HG02798 (cell line): ENCODE measurements around the gene DPT.

Experiments
- ATAC-seq: cut with Tn5 transposase; IDR thresholded peaks from one replicate; pipeline ENCODE4 v1.9.1; 2021; ENCODE audit warnings: mild to moderate bottlenecking; ENCODE audit not compliant: unreplicated experiment, poor library complexity

DPT gene

DNA sequence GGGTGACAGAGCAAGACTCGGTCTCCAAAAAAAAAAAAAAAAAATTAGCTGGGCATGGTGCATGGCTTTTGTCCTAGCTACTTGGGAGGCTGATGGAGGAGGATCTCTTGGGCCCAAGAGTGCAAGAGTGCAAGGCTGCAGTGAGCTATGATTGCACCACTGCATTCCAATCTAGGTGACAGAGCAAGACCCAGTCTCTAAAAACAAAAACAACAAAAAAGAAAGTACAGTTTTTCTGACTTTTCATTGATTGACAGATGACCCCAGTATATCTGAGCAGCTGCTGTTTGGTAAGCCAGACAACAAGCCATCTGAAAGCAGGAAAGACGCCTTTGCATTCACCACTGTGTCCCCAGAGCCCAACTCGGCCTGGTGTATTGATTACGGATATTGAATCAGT is 10.9 kb upstream of the DPT start:
- no peak for ATAC-seq

DNA sequence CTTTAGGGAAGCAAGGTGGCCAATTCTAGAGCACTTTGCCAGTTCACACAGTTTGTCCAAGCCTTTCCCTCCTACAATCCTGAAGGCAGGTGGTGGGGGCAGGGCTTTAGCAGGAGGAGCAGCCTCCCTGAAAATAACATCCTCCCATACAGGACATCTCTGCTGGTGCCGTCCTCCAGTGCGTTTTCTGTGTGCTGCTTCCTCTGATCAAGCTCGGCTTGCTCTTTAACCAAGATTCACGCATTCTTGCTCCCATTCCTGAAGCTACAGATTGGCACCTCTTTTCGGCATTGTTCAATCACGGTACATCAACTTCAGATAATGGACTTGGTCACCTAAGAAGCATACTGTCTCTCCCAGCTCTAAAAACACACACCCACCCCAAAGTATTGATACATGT is 7.5 kb upstream of the DPT start:
- no peak for ATAC-seq

DNA sequence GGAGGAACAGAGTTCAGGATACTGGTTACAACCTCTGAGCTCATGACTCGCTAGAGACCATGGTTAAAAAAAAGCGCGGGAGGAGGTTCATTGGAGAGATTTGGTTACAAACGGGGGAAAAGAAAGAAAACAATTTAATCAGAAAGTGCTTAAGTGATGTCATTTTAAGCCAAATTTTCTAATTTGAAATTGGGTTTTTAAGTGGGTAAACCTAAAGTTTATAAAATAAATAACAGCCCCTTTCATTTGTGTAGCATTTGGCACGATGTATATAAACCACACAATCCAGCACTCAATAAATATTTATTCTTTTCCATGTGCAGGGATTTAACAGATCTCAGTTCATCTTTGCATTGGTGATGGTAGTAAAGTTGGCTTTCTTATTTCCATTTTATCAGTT is 7.0 kb upstream of the DPT start:
- ATAC-seq = no peak

DNA sequence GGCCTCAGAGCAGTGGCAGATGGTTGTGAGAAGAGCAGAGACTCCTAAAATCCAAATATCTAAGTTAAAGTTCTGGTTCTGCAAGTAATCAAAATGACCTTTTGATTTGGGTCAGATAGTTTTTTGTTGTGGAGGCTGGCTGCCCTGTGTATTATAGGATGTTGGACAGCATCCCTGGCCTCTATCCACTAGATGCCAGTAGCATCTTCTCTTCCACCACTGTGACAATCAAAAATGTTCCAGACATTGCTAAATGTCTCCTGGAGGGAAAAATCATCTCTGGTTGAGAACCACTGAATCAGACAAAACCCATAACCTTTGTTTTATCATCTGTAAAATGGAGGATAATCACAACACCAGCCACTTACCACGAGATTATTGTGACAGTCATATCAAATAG is 5.9 kb upstream of the DPT start:
- ATAC-seq = no peak

DNA sequence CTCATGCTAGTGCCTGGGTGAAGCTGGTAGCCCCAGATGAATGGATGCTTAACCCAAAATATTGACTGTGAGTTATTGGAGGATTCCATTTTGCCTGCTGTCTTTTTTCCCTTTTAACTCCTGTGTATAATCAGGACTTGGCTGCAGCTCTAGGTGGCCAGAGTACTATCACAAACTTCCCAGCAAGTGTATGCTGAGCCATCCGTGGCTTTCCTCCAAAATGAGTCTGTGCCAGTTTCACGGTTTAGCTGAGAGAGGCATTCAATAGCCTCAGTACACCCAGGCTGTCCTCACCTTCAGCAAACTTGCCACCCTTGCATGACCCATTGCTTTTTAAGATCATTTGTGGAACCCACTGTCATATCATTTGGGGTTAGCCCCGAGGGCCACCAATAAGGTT is 5.3 kb upstream of the DPT start:
- no peak for ATAC-seq

GRCh38 chr1:168733241-168733640 is 4.2 kb upstream of the DPT start:
- no peak for ATAC-seq

- ATAC-seq = no peak
Observed at GRCh38 chr1:168732736-168733135, 3.7 kb upstream of the DPT start.

GRCh38 chr1:168731244-168731953 is 2.4 kb upstream of the DPT start:
- no peak for ATAC-seq

DNA sequence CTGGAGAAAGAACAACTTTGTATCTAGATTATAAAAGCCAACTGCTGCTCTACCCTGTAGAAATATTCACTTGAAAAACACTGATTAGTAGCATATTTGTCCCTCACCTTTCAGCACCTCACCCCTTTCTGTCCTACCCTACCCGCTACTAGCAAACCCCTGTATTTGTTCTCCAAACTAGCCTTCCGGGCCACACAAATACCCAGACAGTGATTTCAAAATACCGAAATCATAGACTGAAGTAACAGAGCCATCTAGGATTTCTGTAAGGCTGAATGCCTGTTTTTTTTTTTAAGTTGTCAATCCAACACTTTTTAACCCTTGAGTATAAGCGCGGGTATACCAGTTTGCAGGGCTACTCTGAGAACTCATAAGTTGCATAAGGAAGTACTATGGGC is 398 bp upstream of the DPT start:
- no peak for ATAC-seq

- ATAC-seq = no peak
Observed at GRCh38 chr1:168726719-168727118, 2.3 kb downstream of the DPT start.

- no peak for ATAC-seq
Observed at GRCh38 chr1:168726281-168726680, 2.7 kb downstream of the DPT start.

GRCh38 chr1:168725831-168726230 is 3.2 kb downstream of the DPT start:
- no peak for ATAC-seq

GRCh38 chr1:168725060-168725459 is 3.9 kb downstream of the DPT start:
- no peak for ATAC-seq

GRCh38 chr1:168723000-168723399 is 6.0 kb downstream of the DPT start:
- no peak for ATAC-seq

DNA sequence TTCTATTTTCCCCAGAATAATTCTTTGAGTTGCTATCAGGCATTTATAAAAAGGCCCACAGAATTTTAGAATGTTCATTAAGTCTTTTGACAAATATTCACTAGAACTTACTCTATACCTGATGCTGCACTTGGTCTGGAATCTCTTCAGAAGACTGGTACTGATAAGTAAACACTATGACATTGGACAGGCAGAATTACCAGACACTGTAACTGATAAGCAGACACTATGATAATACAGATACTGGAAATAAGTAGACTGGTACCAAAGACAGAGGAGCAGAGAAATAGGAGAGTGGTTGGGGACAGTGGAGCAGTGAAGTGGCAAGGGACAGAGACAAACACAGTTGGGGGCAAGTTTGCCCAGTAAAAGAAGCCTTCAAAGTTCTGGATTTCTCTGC is 8.2 kb downstream of the DPT start:
- ATAC-seq = no peak

GRCh38 chr1:168719306-168720111 is 9.5 kb downstream of the DPT start:
- ATAC-seq = peak; percentile 78

GRCh38 chr1:168717906-168718891 is 10.8 kb downstream of the DPT start:
- ATAC-seq = no peak

DNA sequence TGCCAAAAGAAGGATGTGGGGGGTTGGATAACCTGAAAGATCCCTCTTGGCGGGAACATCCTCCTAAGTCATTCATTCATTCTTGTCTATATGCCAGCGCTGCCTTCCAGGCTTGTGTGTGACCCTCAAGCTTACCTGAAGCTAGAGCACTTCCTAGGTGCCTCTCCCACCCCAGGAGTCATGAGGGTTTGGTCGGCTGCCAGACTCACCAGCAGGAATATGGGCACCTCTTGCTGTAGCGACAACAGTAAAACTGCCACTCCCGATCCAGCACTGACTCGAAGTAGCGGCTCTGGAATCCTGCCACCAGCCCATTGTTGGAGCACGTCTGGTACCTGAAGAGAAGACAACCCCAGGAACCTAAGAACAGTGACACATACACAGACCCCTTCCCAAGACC is 15.0 kb downstream of the DPT start:
- ATAC-seq = no peak

DNA sequence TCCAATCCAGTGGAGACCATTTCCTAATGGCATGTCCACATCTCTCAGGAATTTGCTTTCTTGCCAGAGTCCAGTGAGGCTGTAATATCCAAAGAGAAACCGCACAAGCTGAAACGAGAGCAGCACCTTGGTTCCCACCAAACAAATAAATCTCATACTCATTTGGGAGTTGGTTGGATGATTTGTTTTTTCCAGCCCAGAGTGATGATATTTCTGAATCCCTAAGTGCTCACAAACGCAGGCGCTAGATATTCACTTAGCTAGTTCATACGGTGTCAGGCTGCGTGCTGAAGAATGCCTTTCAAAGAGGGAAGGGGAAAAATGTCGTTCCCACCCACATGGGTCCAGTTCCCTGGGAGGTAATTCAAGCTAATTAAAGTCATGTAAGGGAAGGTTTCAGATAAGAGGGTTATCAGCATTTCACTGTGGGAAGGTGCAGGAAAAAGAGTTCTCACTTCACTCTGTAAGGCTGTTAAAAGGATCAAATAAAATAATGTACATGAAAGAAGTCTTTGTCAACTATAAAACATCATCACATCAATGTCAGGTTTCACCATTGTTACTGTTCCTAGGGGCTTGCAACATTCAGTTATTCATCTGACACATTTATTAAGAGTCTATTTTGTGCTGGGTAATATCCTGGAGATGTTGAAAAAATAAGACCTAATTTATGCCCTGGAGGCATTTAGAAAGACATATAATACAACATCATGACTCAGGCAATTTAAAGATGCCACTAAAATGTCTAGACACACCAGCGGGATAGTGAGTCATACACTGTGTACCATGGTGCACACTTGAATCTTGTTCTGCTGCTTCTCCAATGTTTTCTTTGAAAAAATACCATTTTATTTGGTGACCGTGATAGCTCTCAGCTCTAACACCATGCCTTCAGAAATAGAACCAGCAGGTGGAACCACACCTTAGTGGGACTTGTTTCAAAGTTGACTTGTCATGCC is 19.3 kb downstream of the DPT start:
- no peak for ATAC-seq
